Upper lobe of left lung (tissue), 6 donors: ENCODE data around the gene MYL6B. TPM values are rescaled to one million over a fixed set of nuclear protein-coding genes. Genes with fewer than 3 reads are reported as not detected.

Source experiments
- ATAC-seq, 2 donors: fragments of 200-7000 bp; cut with Tn5 transposase; one replicate each; pipeline ENCODE4 v1.9.1; 2022; ENCODE audit warnings: mild to moderate bottlenecking in 2 of 2, moderate library complexity in 2 of 2; ENCODE audit not compliant: low FRiP score in 2 of 2
- DNase-seq, 2 donors: peaks; one replicate each; pipeline ENCODE4 v3.0.0-alpha.2; 2019 to 2020
- H3K27ac ChIP-seq, 4 donors: fragments of 200-600 bp; sonication (generic); one replicate each; pipeline ENCODE4 v1.5.1; 2016 to 2019
- H3K27me3 ChIP-seq, 4 donors: fragments of 200-600 bp; sonication (generic); one replicate each; pipeline ENCODE4 v1.5.1; 2017 to 2019
- H3K36me3 ChIP-seq, 4 donors: fragments of 200-600 bp; sonication (generic); one replicate each; pipeline ENCODE4 v1.5.1; 2016 to 2019
- H3K4me1 ChIP-seq, 4 donors: fragments of 200-600 bp; sonication (generic); one replicate each; pipeline ENCODE4 v1.5.1; 2018 to 2019
- H3K4me3 ChIP-seq, 4 donors: fragments of 200-600 bp; sonication (generic); one replicate each; pipeline ENCODE4 v1.5.1; 2017 to 2019; ENCODE audit warnings: mild to moderate bottlenecking in 2 of 4, moderate library complexity in 1 of 4
- H3K9me3 ChIP-seq, 4 donors: fragments of 200-600 bp; sonication (generic); one replicate each; pipeline ENCODE4 v1.5.1; 2018 to 2019
- CTCF ChIP-seq, 6 experiments: fragments of 450-650 bp in 4 of 6; fragments of 200-600 bp in 2 of 6; sonication (generic) in 2 of 6; IDR thresholded peaks; one replicate each; pipeline ENCODE4 v1.5.1; 2016 to 2019; ENCODE audit warnings: antibody characterized with exemption in 6 of 6
- EP300 ChIP-seq, 4 donors: sonication (generic); formaldehyde crosslinking; IDR thresholded peaks; one replicate each; pipeline ENCODE4 v1.5.1; 2017; ENCODE audit warnings: antibody characterized with exemption in 4 of 4, control low read depth in 2 of 4
- POLR2A ChIP-seq, 4 donors: fragments of 450-650 bp; IDR thresholded peaks; one replicate each; pipeline ENCODE4 v1.5.1; 2016 to 2017; ENCODE audit warnings: antibody characterized with exemption in 4 of 4, mild to moderate bottlenecking in 2 of 4
- POLR2AphosphoS5 ChIP-seq, 2 donors: sonication (generic); formaldehyde crosslinking; IDR thresholded peaks; one replicate each; pipeline ENCODE4 v1.5.1; 2017; ENCODE audit warnings: antibody characterized with exemption in 2 of 2
- WGBS, 2 donors: methylation state at CpG; one replicate each; pipeline ENCODE4 v1.1.5; 2017 to 2018; 5-methylcytosine and 5-hydroxymethylcytosine counted together
- total RNA-seq, 6 donors: library from RNA; depleted of rRNA in 4 of 6; stranded (reverse); fragments of >200 nt in 4 of 6; gene quantifications; one replicate each; pipeline versions ENCODE4 v1.1.0 to v1.2.1, GENCODE V29; 2016 to 2021
- donor health status: DM: no; HTN: no; CAD: no; lungs with moderate emphysema.
- donor health status: DM: no; HTN: yes; CAD: no; lungs with severe emphysema.

MYL6B gene
- total RNA-seq, 6 donors from 2014 or later, result 10.5 to 38.4 (median 29.1) TPM

GRCh38 chr12:56202838-56203237 lies 50.5 kb downstream of the MYL6B start:
- WGBS, 2 donors, result 73 to 74% methylated on average over 2 of the region's 2 CpGs
- H3K27me3 ChIP-seq, result no peaks in the 10 kb centered on the region
- ATAC-seq (no peak), DNase-seq (no peak)
- H3K36me3 ChIP-seq, result peaks cover 19 to 36% (median 25%) of the 10 kb centered on the region in 4 donors
- TF ChIP-seq EP300 (IDR thresholded peaks at IDR 0.05) (no peak), CTCF (IDR thresholded peaks at IDR 0.05) (no peak), POLR2AphosphoS5 (IDR thresholded peaks at IDR 0.05) (no peak), POLR2A (IDR thresholded peaks at IDR 0.05) (no peak)
- no peaks in the 10 kb centered on the region for H3K9me3 ChIP-seq
- H3K27ac ChIP-seq, result peak overlapping the region in 1 of 4 donors; percentile 34
- H3K4me1 ChIP-seq, result peaks cover 0 to 4% (median 0%) of the 10 kb centered on the region in 4 donors
- no peak overlapping the region for H3K4me3 ChIP-seq

- H3K36me3 ChIP-seq, result peaks cover 24 to 50% (median 38%) of the 10 kb centered on the region in 4 donors
- H3K4me1 ChIP-seq, result peaks cover 0 to 4% (median 0%) of the 10 kb centered on the region in 4 donors
- DNase-seq (no peak), ATAC-seq (no peak)
- H3K4me3 ChIP-seq, result no peak overlapping the region
- no peaks in the 10 kb centered on the region for H3K27me3 ChIP-seq
- H3K9me3 ChIP-seq, result no peaks in the 10 kb centered on the region
- TF ChIP-seq POLR2A (IDR thresholded peaks at IDR 0.05), result no peak
- TF ChIP-seq EP300 (IDR thresholded peaks at IDR 0.05), result no peak
- TF ChIP-seq CTCF (IDR thresholded peaks at IDR 0.05), result no peak
- no peak for TF ChIP-seq POLR2AphosphoS5 (IDR thresholded peaks at IDR 0.05)
- H3K27ac ChIP-seq, result no peak overlapping the region
These were observed 51.9 kb downstream of the MYL6B start for GRCh38 chr12:56204275-56204674.

DNA sequence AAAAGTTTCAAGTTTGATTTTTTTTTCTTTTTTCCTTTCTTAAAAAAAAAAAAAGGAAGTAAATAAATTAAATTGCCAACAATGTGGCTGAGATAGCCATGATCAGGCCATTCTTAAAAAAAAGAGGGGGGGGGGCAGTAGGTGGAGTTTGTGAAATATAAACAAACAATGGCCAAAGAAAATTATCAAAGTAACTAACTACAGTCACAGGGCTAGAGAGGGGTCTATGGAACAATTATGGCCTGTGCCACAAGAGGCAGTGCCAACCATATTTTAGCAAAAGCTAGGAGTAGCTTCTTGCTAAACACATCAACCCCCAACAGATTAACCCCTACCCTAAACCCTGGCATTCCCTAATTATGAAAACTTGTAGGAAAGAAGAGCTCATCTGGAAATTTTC lies 53.1 kb downstream of the MYL6B start:
- Histone ChIP-seq H3K36me3 (peaks cover 32 to 62% (median 49%) of the 10 kb centered on the region in 4 donors), H3K4me1 (peaks cover 0 to 4% (median 0%) of the 10 kb centered on the region in 4 donors), H3K4me3 (no peak overlapping the region), H3K27me3 (no peaks in the 10 kb centered on the region), H3K27ac (peak overlapping the region in 1 of 4 donors; percentile 16), H3K9me3 (no peaks in the 10 kb centered on the region)
- no peak for ATAC-seq
- DNase-seq, result no peak
- TF ChIP-seq CTCF (IDR thresholded peaks at IDR 0.05) (no peak), POLR2AphosphoS5 (IDR thresholded peaks at IDR 0.05) (no peak), EP300 (IDR thresholded peaks at IDR 0.05) (no peak), POLR2A (IDR thresholded peaks at IDR 0.05) (no peak)

GRCh38 chr12:56206452-56207166 lies 54.2 kb downstream of the MYL6B start:
- H3K36me3 ChIP-seq, result peaks cover 40 to 74% (median 59%) of the 10 kb centered on the region in 4 donors

More at GRCh38 chr12:56206452-56207166, 54.2 kb downstream of the MYL6B start:
- Histone ChIP-seq H3K27ac (no peak overlapping the region), H3K9me3 (no peaks in the 10 kb centered on the region), H3K27me3 (no peaks in the 10 kb centered on the region), H3K4me3 (no peak overlapping the region), H3K4me1 (peaks cover 0 to 4% (median 0%) of the 10 kb centered on the region in 4 donors)
- peak in 1 of 2 donors; percentile 62 for DNase-seq
- TF ChIP-seq POLR2A (IDR thresholded peaks at IDR 0.05), result no peak
- peak; percentile 35 to 63 (median 40) for TF ChIP-seq CTCF (IDR thresholded peaks at IDR 0.05)
- no peak for TF ChIP-seq POLR2AphosphoS5 (IDR thresholded peaks at IDR 0.05)
- 72 to 79% methylated on average over 10 to 11 of the region's 14 CpGs for WGBS, 2 donors
- ATAC-seq, result peak in 1 of 2 donors; percentile 82

Other genes starting within 250 kb of the MYL6B start
- gene PYM1, start 224.7 kb upstream of the MYL6B start, total RNA-seq, result 10 to 100 TPM; 23.0 to 47.3 (median 32.8) TPM
- 100 to 1,000 TPM in 1 of 6 donors, 10 to 100 TPM in 5; 16.7 to 251 (median 37.3) TPM for gene DGKA, start 221.4 kb upstream of the MYL6B start, total RNA-seq
- gene PMEL, start 186.5 kb upstream of the MYL6B start, total RNA-seq, result 10 to 100 TPM in 1 of 6 donors, 1 to 10 TPM in 4, under 1 TPM in 1; 0.91 to 45.1 (median 1.5) TPM
- gene CDK2, start 185.8 kb upstream of the MYL6B start, total RNA-seq, result 10 to 100 TPM; 11.7 to 27.9 (median 21.7) TPM
- gene RAB5B, start 178.5 kb upstream of the MYL6B start, total RNA-seq, result 100 to 1,000 TPM in 4 of 6 donors, 10 to 100 TPM in 2; 53.4 to 139 (median 116) TPM
- gene SUOX, start 155.3 kb upstream of the MYL6B start, total RNA-seq, result 10 to 100 TPM; 12.8 to 36.3 (median 21.9) TPM
- 10 to 100 TPM in 1 of 6 donors, 1 to 10 TPM in 5; 5.6 to 23.0 (median 9.3) TPM for gene IKZF4, start 131.5 kb upstream of the MYL6B start, total RNA-seq
- gene RPS26, start 110.7 kb upstream of the MYL6B start, total RNA-seq, result 100 to 1,000 TPM in 3 of 6 donors, 10 to 100 TPM in 3; 15.3 to 570 (median 150) TPM
- 100 to 1,000 TPM in 3 of 6 donors, 10 to 100 TPM in 3; 56.8 to 171 (median 101) TPM for gene ERBB3, start 72.4 kb upstream of the MYL6B start, total RNA-seq
- gene PA2G4, start 48.0 kb upstream of the MYL6B start, total RNA-seq, result 100 to 1,000 TPM in 1 of 6 donors, 10 to 100 TPM in 5; 36.7 to 103 (median 70.7) TPM
- gene RPL41, start 36.0 kb upstream of the MYL6B start, total RNA-seq, result 1,000 to 10,000 TPM; 1,377 to 3,349 (median 3,110) TPM
- gene ZC3H10, start 34.3 kb upstream of the MYL6B start, total RNA-seq, result 10 to 100 TPM in 2 of 6 donors, 1 to 10 TPM in 4; 2.1 to 22.0 (median 6.4) TPM
- gene ESYT1, start 24.3 kb upstream of the MYL6B start, total RNA-seq, result 100 to 1,000 TPM in 5 of 6 donors, 10 to 100 TPM in 1; 73.9 to 132 (median 112) TPM
- gene MYL6, start 5.8 kb downstream of the MYL6B start, total RNA-seq, result 1,000 to 10,000 TPM in 5 of 6 donors, 100 to 1,000 TPM in 1; 665 to 1,935 (median 1,528) TPM
- 100 to 1,000 TPM in 2 of 6 donors, 10 to 100 TPM in 4; 71.4 to 258 (median 93.9) TPM for gene SMARCC2, start 36.9 kb downstream of the MYL6B start, total RNA-seq
- 10 to 100 TPM; 38.8 to 94.3 (median 62.1) TPM for gene RNF41, start 69.3 kb downstream of the MYL6B start, total RNA-seq
- gene NABP2, start 71.8 kb downstream of the MYL6B start, total RNA-seq, result 10 to 100 TPM in 4 of 6 donors, 1 to 10 TPM in 2; 4.2 to 23.1 (median 17.6) TPM
- gene SLC39A5, start 77.5 kb downstream of the MYL6B start, total RNA-seq, result 1 to 10 TPM in 2 of 6 donors, under 1 TPM in 1, not detected in 3; 0.37 to 1.2 (median 1.1) TPM
- 10 to 100 TPM; 17.6 to 48.2 (median 28.8) TPM for gene ANKRD52, start 105.8 kb downstream of the MYL6B start, total RNA-seq
- gene COQ10A, start 114.4 kb downstream of the MYL6B start, total RNA-seq, result 10 to 100 TPM; 12.8 to 26.3 (median 17.5) TPM
- 100 to 1,000 TPM in 5 of 6 donors, 10 to 100 TPM in 1; 99.9 to 201 (median 151) TPM for gene CS, start 147.7 kb downstream of the MYL6B start, total RNA-seq
- 100 to 1,000 TPM in 1 of 6 donors, 10 to 100 TPM in 5; 50.3 to 105 (median 61.4) TPM for gene CNPY2, start 163.4 kb downstream of the MYL6B start, total RNA-seq
- 100 to 1,000 TPM in 1 of 6 donors, 10 to 100 TPM in 5; 19.5 to 227 (median 74.4) TPM for gene PAN2, start 181.4 kb downstream of the MYL6B start, total RNA-seq
- gene IL23A, start 186.3 kb downstream of the MYL6B start, total RNA-seq, result 1 to 10 TPM in 1 of 6 donors, under 1 TPM in 1, not detected in 4; 0.81 to 1.1 TPM
- 100 to 1,000 TPM in 5 of 6 donors, 10 to 100 TPM in 1; 96.1 to 553 (median 178) TPM for gene STAT2, start 207.5 kb downstream of the MYL6B start, total RNA-seq
- gene APOF, start 210.3 kb downstream of the MYL6B start, total RNA-seq, result under 1 TPM in 1 of 6 donors, not detected in 5; 0.20 TPM